Uterus (tissue), 2 donors: Measurements from ENCODE around the gene KCNQ1.

Experiments
- POLR2A ChIP-seq, 2 donors: fragments of 450-650 bp; IDR thresholded peaks; one replicate each; pipeline ENCODE4 v1.6.1; 2016; ENCODE audit warnings: antibody characterized with exemption in 2 of 2, mild to moderate bottlenecking in 1 of 2, moderate library complexity in 1 of 2
- TF ChIP-seq, protein P1 (sequence below), 4 experiments: fragments of 200-600 bp in 2 of 4; fragments of 450-650 bp in 2 of 4; sonication (generic) in 2 of 4; IDR thresholded peaks; one replicate each; pipeline ENCODE4 v1.5.1; 2016 to 2019; ENCODE audit warnings: antibody characterized with exemption in 4 of 4, mild to moderate bottlenecking in 2 of 4, moderate library complexity in 1 of 4

DNA sequence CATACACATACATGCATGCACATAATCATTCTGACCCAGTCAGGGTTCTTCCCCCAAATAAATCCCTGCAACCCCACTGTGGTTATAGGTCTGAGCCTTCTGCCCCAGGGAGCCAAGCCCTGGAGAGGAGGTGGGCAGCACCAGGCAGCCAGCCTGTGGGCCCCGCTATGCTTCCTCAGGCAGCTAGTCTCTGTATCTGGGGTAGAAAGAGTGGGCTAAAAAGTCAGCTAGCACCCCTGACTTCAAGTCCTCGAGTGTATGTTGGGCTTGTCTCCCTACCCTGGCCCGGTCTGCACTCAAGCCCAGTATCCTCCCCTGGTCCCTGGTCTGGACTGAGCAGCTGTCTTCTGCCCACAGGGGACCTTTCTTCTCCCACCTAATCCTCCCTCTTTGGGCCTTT is 226.9 kb downstream of the KCNQ1 start:
- no peak for TF ChIP-seq POLR2A (IDR thresholded peaks at IDR 0.05)
- TF ChIP-seq, protein P1, sequence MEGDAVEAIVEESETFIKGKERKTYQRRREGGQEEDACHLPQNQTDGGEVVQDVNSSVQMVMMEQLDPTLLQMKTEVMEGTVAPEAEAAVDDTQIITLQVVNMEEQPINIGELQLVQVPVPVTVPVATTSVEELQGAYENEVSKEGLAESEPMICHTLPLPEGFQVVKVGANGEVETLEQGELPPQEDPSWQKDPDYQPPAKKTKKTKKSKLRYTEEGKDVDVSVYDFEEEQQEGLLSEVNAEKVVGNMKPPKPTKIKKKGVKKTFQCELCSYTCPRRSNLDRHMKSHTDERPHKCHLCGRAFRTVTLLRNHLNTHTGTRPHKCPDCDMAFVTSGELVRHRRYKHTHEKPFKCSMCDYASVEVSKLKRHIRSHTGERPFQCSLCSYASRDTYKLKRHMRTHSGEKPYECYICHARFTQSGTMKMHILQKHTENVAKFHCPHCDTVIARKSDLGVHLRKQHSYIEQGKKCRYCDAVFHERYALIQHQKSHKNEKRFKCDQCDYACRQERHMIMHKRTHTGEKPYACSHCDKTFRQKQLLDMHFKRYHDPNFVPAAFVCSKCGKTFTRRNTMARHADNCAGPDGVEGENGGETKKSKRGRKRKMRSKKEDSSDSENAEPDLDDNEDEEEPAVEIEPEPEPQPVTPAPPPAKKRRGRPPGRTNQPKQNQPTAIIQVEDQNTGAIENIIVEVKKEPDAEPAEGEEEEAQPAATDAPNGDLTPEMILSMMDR (IDR thresholded peaks at IDR 0.05) = no peak
